BE2C (cell line): ENCODE data around the gene SLCO1B1.

Source experiments
- DNase-seq: peaks from one replicate; pipeline ENCODE4 v3.0.0-alpha.2; 2020
- H3K27me3 ChIP-seq: fragments of 250-450 bp; sonication (Bioruptor Pico); 2 replicates; pipeline ENCODE4 v1.5.1; 2020; ENCODE audit warnings: mild to moderate bottlenecking
- H3K36me3 ChIP-seq: fragments of 250-450 bp; sonication (Bioruptor Pico); 2 replicates; pipeline ENCODE4 v1.5.1; 2020; ENCODE audit warnings: mild to moderate bottlenecking
- H3K4me1 ChIP-seq: fragments of 250-450 bp; sonication (Bioruptor Pico); 2 replicates; pipeline ENCODE4 v1.5.1; 2020
- H3K4me3 ChIP-seq: 2 replicates; pipeline ENCODE4 v1.5.1; 2011; ENCODE audit warnings: low read depth, low read length
- H3K9me3 ChIP-seq: fragments of 250-450 bp; sonication (Bioruptor Pico); 2 replicates; pipeline ENCODE4 v1.5.1; 2020
- CTCF ChIP-seq: IDR thresholded peaks from 2 replicates; pipeline ENCODE4 v1.5.1; 2012; ENCODE audit warnings: mild to moderate bottlenecking, low read depth, low read length

Gene SLCO1B1

GRCh38 chr12:21276826-21277225 is 145.8 kb downstream of the SLCO1B1 start:
- TF ChIP-seq CTCF: no peak
- no peaks in the 10 kb centered on the region; the same call in 1 of the 2 replicates for H3K27me3 ChIP-seq
- no peak for DNase-seq
- no peaks in the 10 kb centered on the region for H3K36me3 ChIP-seq
- H3K9me3 ChIP-seq: no peaks in the 10 kb centered on the region
- no peak overlapping the region for H3K4me3 ChIP-seq
- no peaks in the 10 kb centered on the region for H3K4me1 ChIP-seq
